Lung (tissue), 12 donors: ENCODE data around the gene FAT1. TPM values are rescaled to one million over a fixed set of nuclear protein-coding genes. Genes with fewer than 3 reads are reported as not detected.

Source experiments
- ATAC-seq: fragments of 200-7000 bp; cut with Tn5 transposase; one replicate; pipeline ENCODE4 v1.9.1; 2020; ENCODE audit warnings: moderate number of reproducible peaks; ENCODE audit not compliant: insufficient read depth, low FRiP score
- DNase-seq, 3 donors: peaks; one replicate each; pipeline ENCODE4 v3.0.0-alpha.2; 2013 to 2017
- H3K27ac ChIP-seq, 2 donors: one replicate each; pipeline ENCODE4 v1.5.1; 2013; ENCODE audit warnings: mild to moderate bottlenecking in 2 of 2, moderate library complexity in 2 of 2, control low read depth in 1 of 2, inconsistent platforms in 1 of 2, low read depth in 1 of 2, low read length in 1 of 2
- H3K27me3 ChIP-seq, 3 donors: one replicate each; pipeline ENCODE4 v1.5.1; 2013; ENCODE audit warnings: low read length in 2 of 3; ENCODE audit not compliant: control insufficient read depth in 3 of 3, insufficient read depth in 3 of 3
- H3K36me3 ChIP-seq, 4 donors: one replicate each; pipeline ENCODE4 v1.5.1; 2013; ENCODE audit warnings: low read length in 4 of 4, mild to moderate bottlenecking in 1 of 4, moderate library complexity in 1 of 4; ENCODE audit not compliant: control insufficient read depth in 4 of 4, insufficient read depth in 4 of 4
- H3K4me1 ChIP-seq, 5 donors: one replicate each; pipeline ENCODE4 v1.5.1; 2013; ENCODE audit warnings: low read length in 5 of 5, mild to moderate bottlenecking in 2 of 5, moderate library complexity in 1 of 5; ENCODE audit not compliant: control insufficient read depth in 5 of 5, insufficient read depth in 5 of 5
- H3K4me3 ChIP-seq: one replicate; pipeline ENCODE4 v1.5.1; 2013; ENCODE audit warnings: mild to moderate bottlenecking, control low read depth, moderate library complexity
- H3K9ac ChIP-seq, 2 donors: one replicate each; pipeline ENCODE4 v1.5.1; 2013; ENCODE audit warnings: low read length in 2 of 2, control low read depth in 1 of 2; ENCODE audit not compliant: insufficient read depth in 1 of 2
- H3K9me3 ChIP-seq, 4 donors: one replicate each; pipeline ENCODE4 v1.5.1; 2013; ENCODE audit warnings: low read length in 3 of 4, mild to moderate bottlenecking in 1 of 4, moderate library complexity in 1 of 4; ENCODE audit not compliant: control insufficient read depth in 4 of 4, insufficient read depth in 3 of 4
- whole genome bisulfite sequencing, 2 donors: extraction: QIAGEN DNeasy Blood & Tissue Kit; methylation state at CpG; one replicate each; pipeline ENCODE4 v1.1.7; 2013; 5-methylcytosine and 5-hydroxymethylcytosine counted together
- polyA plus RNA-seq, 2 donors: library from polyadenylated mRNA; stranded (reverse); fragments of 200-250 nt; gene quantifications; one replicate each; pipeline ENCODE4 v1.2.1, GENCODE V29; 2013
- total RNA-seq, 2 donors: library from RNA; depleted of rRNA in 1 of 2; stranded (reverse); fragments of >200 nt in 1 of 2; gene quantifications; one replicate each; pipeline ENCODE4 v1.2.1, GENCODE V29; 2014 to 2021
- TF ChIP-seq, protein P1 (sequence below): IDR thresholded peaks from 2 replicates; pipeline ENCODE4 v1.5.1; 2012; ENCODE audit warnings: mild to moderate bottlenecking; ENCODE audit errors: control extremely low read depth, extremely low read depth
- donor health status: control.
- donor health status: control.
- donor health status: Bipolar disorder and iron deficiency.
- donor health status: healthy.
- donor health status: DM: yes; HTN: yes; CAD: no.

The FAT1 gene
- total and polyA plus RNA-seq, 4 donors = 19.4 to 318 (median 72.3) TPM

DNA sequence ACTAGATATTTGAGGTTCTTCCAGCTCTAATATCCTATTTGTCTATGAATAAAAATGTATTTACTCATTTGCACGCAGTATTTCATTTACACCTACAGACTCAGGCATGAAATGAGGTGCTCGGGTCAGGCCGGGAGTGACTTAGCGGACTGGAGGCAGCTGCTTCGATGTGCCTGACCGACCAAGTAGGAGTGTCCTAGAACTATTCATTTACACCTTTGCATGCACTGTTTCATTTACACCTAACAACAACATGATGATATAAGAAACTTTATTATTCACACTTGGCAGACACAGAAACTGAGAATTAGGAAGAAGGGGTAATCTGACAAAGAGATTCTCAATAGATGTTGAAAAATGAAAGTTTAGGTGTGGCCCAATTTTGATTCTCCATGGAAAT, 28.7 kb upstream of the FAT1 start:
- Histone ChIP-seq H3K27me3 (no peaks in the 10 kb centered on the region), H3K9ac (no peak overlapping the region), H3K9me3 (no peaks in the 10 kb centered on the region), H3K36me3 (no peaks in the 10 kb centered on the region), H3K27ac (no peak overlapping the region), H3K4me3 (no peak overlapping the region), H3K4me1 (peaks cover 0 to 5% (median 0%) of the 10 kb centered on the region in 5 donors)
- WGBS, 2 donors = 84 to 92% methylated on average over 6 of the region's 6 CpGs
- TF ChIP-seq, protein P1, sequence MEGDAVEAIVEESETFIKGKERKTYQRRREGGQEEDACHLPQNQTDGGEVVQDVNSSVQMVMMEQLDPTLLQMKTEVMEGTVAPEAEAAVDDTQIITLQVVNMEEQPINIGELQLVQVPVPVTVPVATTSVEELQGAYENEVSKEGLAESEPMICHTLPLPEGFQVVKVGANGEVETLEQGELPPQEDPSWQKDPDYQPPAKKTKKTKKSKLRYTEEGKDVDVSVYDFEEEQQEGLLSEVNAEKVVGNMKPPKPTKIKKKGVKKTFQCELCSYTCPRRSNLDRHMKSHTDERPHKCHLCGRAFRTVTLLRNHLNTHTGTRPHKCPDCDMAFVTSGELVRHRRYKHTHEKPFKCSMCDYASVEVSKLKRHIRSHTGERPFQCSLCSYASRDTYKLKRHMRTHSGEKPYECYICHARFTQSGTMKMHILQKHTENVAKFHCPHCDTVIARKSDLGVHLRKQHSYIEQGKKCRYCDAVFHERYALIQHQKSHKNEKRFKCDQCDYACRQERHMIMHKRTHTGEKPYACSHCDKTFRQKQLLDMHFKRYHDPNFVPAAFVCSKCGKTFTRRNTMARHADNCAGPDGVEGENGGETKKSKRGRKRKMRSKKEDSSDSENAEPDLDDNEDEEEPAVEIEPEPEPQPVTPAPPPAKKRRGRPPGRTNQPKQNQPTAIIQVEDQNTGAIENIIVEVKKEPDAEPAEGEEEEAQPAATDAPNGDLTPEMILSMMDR = no peak
- no peak for DNase-seq
- ATAC-seq = no peak

DNA sequence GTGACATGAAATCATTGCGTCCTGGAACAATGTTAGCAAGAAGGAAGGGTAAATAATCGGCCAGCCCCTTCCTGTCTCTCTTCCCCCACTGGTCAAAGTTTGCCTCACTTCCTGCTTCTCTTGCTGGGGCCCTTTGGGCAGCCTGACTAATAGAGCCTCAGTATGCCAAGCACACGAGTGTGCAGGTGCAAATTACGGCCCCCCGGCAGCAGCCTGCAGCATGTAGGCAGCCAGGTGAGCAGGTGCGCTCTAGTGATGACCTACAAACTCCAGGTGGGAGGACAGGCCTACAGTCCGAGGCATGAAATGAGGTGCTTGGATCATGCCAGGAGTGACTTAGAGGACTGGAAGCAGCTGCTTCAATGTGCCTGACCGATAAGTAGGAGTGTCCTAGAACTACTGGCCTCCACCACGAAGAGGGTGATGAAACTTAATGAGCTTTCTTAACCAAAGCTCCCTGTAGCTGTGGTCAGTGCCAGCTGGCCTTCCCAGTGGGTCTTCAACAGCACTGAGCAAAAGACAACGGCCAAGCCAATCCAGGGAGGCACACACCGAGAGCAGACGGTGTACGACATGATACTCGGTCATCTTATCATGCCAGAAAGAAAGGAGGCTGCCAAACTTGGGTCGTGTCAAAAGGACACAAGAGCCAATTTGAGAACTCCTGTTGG, 26.1 kb upstream of the FAT1 start:
- Histone ChIP-seq H3K4me3 (no peak overlapping the region), H3K27ac (no peak overlapping the region), H3K4me1 (peaks cover 0 to 3% (median 0%) of the 10 kb centered on the region in 5 donors), H3K36me3 (no peaks in the 10 kb centered on the region), H3K9ac (no peak overlapping the region), H3K27me3 (no peaks in the 10 kb centered on the region), H3K9me3 (no peaks in the 10 kb centered on the region)
- ATAC-seq = no peak
- no peak for DNase-seq
- TF ChIP-seq, protein P1 = no peak
- 80 to 82% methylated on average over 15 of the region's 15 CpGs for WGBS, 2 donors

DNA sequence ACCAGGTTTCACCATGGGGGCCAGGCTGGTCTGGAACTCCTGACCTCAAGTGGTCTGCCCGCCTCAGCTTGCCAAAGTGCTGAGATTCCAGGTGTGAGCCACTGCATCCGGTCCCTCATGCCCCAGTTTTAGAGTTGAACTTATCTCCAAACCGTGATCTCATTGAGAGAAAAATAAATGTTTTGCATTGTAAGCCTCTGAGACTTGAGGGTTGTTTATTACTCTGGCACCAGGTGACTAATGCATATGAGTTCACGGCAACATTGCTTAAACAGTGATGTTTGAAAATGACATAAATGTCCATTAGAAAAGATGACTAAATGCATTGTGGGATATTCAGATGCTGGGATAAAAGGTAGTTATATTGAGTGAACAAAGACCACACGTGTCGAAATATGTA, 22.9 kb upstream of the FAT1 start:
- Histone ChIP-seq H3K36me3 (no peaks in the 10 kb centered on the region), H3K4me1 (peaks cover 0 to 3% (median 0%) of the 10 kb centered on the region in 5 donors), H3K27me3 (no peaks in the 10 kb centered on the region), H3K4me3 (no peak overlapping the region), H3K9me3 (no peaks in the 10 kb centered on the region), H3K9ac (no peak overlapping the region), H3K27ac (no peak overlapping the region)
- no peak for DNase-seq
- TF ChIP-seq, protein P1 = no peak
- 91 to 94% methylated on average over 6 of the region's 6 CpGs for WGBS, 2 donors
- no peak for ATAC-seq

DNA sequence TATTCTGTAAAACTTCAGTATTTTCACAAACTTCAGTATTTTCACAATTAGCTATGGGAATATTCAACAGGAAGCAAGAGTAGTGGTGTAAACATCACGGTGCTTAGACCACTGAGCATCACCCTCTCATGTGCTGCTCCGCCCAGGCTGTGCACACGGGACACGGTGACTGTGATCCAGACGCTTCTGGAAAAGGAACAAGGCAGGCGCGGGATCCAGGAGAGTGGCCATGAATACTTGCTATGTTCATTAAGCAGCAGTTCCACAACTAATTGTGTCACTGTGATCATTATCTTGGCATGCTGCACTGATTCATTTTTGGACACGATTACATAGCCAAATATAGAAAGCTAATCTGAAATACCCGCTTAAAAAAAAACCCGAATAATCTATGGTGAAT, 19.6 kb upstream of the FAT1 start:
- Histone ChIP-seq H3K27me3 (no peaks in the 10 kb centered on the region), H3K4me1 (no peaks in the 10 kb centered on the region), H3K9ac (no peak overlapping the region), H3K9me3 (no peaks in the 10 kb centered on the region), H3K36me3 (no peaks in the 10 kb centered on the region), H3K27ac (no peak overlapping the region), H3K4me3 (no peak overlapping the region)
- TF ChIP-seq, protein P1 = no peak
- ATAC-seq (no peak), DNase-seq (no peak)
- WGBS, 2 donors = 77% methylated on average over 10 of the region's 10 CpGs
